Hepatocyte (in vitro differentiated cells): ENCODE measurements around the gene MPHOSPH6.

Experiments
- CTCF ChIP-seq: fragments of 200-600 bp; sonication (generic); IDR thresholded peaks from 2 replicates; pipeline ENCODE4 v1.5.1; 2016; ENCODE audit warnings: antibody characterized with exemption, mild to moderate bottlenecking; ENCODE audit not compliant: poor library complexity
- EZH2phosphoT487 ChIP-seq: fragments of 200-600 bp; sonication (generic); IDR thresholded peaks from one replicate; pipeline ENCODE4 v1.6.1; 2018; ENCODE audit warnings: antibody characterized with exemption, mild to moderate bottlenecking, low read depth, moderate library complexity; ENCODE audit not compliant: unreplicated experiment, severe bottlenecking

- TF ChIP-seq CTCF (no peak), EZH2phosphoT487 (no peak)
Measured at GRCh38 chr16:82157534-82157812, 12.6 kb downstream of the MPHOSPH6 start.
